IPS-18a (cell line): ENCODE data around the gene P2RY8.
"Not testable (repeated sequence)": the region's sequence is repeated elsewhere in the genome, so short reads cannot be mapped to it uniquely, and the experiment has no call there.

Experiments used
- H3K27ac ChIP-seq: one replicate; pipeline ENCODE4 v1.5.1; 2013; ENCODE audit warnings: low read length
- H3K27me3 ChIP-seq: one replicate; pipeline ENCODE4 v1.6.1; 2013; ENCODE audit warnings: mild to moderate bottlenecking, low read length; ENCODE audit not compliant: control insufficient read depth, insufficient read depth
- H3K36me3 ChIP-seq: one replicate; pipeline ENCODE4 v1.6.1; 2013; ENCODE audit warnings: low read depth, low read length; ENCODE audit not compliant: control insufficient read depth
- H3K4me1 ChIP-seq: one replicate; pipeline ENCODE4 v1.6.1; 2013; ENCODE audit warnings: low read depth, low read length; ENCODE audit not compliant: control insufficient read depth
- H3K4me3 ChIP-seq: one replicate; pipeline ENCODE4 v1.5.1; 2013; ENCODE audit warnings: low read length
- H3K9ac ChIP-seq: one replicate; pipeline ENCODE4 v1.6.1; 2013; ENCODE audit warnings: mild to moderate bottlenecking, low read length, moderate library complexity
- H3K9me3 ChIP-seq: one replicate; pipeline ENCODE4 v1.6.1; 2013; ENCODE audit warnings: low read depth, low read length; ENCODE audit not compliant: control insufficient read depth

P2RY8 gene

DNA sequence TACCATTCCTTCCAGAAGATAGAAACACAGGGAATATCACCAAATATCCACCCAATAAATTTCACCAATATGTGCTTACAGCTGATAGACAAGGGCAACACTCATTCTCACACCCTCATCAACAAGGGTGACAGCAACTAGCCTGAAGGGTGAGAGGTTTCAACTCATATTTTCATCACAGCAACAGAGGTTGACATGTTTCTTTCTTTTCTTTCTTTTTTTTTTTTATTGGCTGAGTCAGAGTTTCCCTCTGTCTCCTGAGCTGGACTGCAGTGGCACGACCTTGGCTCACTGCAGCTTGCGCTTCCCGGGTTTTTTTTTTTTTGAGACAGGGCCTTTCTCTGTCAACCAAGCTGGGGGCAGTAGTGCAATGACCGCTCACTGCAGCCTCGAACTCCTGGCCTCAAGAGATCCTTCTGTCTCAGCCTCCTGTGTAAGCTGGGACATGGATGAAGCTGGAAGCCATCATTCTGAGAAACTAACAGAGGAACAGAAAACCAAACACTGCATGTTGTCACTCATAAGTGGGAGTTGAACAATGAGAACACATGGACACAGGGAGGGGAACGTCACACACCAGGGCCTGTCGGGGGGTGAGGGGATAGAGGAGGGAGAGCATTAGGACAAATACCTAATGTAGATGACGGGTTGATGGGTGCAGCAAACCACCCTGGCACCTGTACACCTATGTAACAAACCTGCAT, 56.8 kb downstream of the P2RY8 start:
- Histone ChIP-seq H3K27me3 (no peaks in the 10 kb centered on the region), H3K4me1 (no peaks in the 10 kb centered on the region), H3K27ac (no peak overlapping the region), H3K36me3 (no peaks in the 10 kb centered on the region), H3K4me3 (no peak overlapping the region), H3K9me3 (no peaks in the 10 kb centered on the region), H3K9ac (no peak overlapping the region)

DNA sequence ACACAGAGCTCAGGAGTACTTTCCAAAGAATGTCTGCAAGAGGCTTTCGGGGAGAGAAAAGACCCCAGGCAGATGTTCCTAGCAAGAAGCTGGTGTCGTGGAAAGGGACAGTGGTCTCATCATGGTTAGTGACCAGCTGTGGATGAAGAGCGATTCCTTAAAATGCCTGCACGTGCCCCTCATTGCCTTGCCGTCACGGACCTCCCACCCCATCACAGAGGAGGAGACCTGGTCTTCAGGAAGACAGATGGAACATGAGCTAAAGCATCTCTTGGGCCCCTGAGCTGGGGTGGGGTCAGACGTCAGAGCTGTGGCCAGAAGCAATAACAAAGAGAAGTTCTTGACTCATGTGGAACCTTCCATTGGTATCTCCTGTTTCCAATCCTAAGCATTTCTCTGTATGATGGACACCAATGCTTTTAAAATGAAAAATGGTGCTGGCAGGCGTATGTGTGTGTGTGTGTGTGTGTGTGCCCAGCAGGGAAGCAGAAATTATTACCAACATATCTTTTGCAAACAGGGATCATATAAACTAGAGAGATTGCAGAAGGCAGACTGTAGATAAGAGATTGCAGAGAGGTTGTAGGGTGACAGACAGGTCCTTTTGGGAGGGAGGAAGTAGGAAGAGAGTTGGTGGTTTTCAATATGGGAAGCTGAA, 59.1 kb downstream of the P2RY8 start:
- H3K36me3 ChIP-seq: no peaks in the 10 kb centered on the region

DNA sequence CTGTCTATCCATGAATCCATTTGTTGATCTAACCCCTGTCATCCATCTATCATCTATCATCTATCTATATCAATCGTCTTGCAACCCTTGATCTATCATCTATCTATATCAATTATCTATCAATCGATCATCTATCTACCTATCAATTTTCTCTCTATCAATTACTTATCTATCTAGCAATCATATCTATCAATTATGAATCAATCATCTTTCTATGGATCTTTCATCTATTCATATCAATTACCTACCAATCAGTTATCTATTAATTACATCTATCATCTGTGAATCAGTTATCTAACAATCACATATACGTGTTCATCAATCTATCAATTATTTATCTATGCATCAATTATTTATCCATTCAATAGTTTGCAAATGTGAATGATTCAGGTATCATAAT, 59.8 kb downstream of the P2RY8 start:
- Histone ChIP-seq H3K36me3 (no peaks in the 10 kb centered on the region), H3K9ac (no peak overlapping the region), H3K27ac (no peak overlapping the region), H3K27me3 (no peaks in the 10 kb centered on the region), H3K9me3 (no peaks in the 10 kb centered on the region), H3K4me1 (no peaks in the 10 kb centered on the region), H3K4me3 (no peak overlapping the region)

More for the DNA sequence above, 59.1 kb downstream of the P2RY8 start:
- H3K4me1 ChIP-seq: no peaks in the 10 kb centered on the region
- no peak overlapping the region for H3K4me3 ChIP-seq
- H3K9ac ChIP-seq: no peak overlapping the region
- H3K9me3 ChIP-seq: no peaks in the 10 kb centered on the region
- no peak overlapping the region for H3K27ac ChIP-seq
- H3K27me3 ChIP-seq: no peaks in the 10 kb centered on the region

GRCh38 chrX:1476682-1477081, 60.3 kb downstream of the P2RY8 start:
- Histone ChIP-seq H3K9ac (no peak overlapping the region), H3K27ac (no peak overlapping the region), H3K27me3 (no peaks in the 10 kb centered on the region), H3K4me3 (no peak overlapping the region), H3K4me1 (no peaks in the 10 kb centered on the region), H3K36me3 (no peaks in the 10 kb centered on the region), H3K9me3 (no peaks in the 10 kb centered on the region)

DNA sequence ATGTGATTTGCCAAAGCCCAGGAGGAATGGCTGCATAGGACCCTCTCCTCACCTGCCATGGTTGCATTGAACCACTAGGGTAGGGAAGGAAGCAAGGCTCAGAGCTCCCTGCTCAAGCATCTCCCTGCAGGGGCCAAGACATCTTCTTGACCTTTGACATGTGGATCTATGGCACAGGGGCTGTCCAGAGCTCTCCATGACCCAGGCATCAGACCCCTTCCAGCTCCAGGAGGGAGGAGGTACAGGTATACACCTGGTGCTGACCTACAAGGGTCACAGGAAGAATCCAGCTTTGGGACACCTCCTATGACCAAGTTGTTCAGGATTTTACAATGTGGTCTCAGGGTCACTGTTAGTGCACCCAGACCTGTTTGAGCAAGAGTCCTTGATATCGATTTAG, 61.1 kb downstream of the P2RY8 start:
- Histone ChIP-seq H3K9ac (no peak overlapping the region), H3K4me3 (no peak overlapping the region), H3K9me3 (no peaks in the 10 kb centered on the region), H3K27me3 (no peaks in the 10 kb centered on the region), H3K36me3 (no peaks in the 10 kb centered on the region), H3K27ac (no peak overlapping the region), H3K4me1 (no peaks in the 10 kb centered on the region)

DNA sequence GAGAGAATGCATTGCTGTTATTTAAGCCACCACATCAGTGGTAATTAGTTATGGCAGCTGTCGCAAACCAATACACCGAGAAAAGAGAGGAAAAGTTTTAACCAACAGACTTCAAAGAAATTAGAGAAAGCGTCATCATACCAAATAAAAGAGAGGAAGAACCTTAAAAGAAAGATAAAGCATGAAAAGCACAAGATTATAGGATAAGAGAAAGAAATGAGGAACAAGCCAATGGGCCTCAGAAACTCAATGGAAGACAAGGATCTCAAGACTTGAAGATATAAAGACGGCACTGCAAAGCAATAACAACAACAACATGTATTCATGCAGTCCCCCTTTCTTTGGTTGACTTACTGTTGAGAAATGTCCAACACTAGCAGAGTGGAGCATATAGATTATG, 61.5 kb downstream of the P2RY8 start:
- no peaks in the 10 kb centered on the region for H3K9me3 ChIP-seq
- H3K4me1 ChIP-seq: no peaks in the 10 kb centered on the region
- no peaks in the 10 kb centered on the region for H3K27me3 ChIP-seq
- no peak overlapping the region for H3K4me3 ChIP-seq
- H3K36me3 ChIP-seq: no peaks in the 10 kb centered on the region
- H3K9ac ChIP-seq: no peak overlapping the region
- no peak overlapping the region for H3K27ac ChIP-seq

- H3K4me3 ChIP-seq, H3K36me3 ChIP-seq, H3K9me3 ChIP-seq, H3K9ac ChIP-seq, H3K4me1 ChIP-seq, H3K27me3 ChIP-seq, H3K27ac ChIP-seq: not testable (repeated sequence)
These were observed 62.4 kb downstream of the P2RY8 start for GRCh38 chrX:1474593-1474992.

GRCh38 chrX:1472975-1473374, 64.0 kb downstream of the P2RY8 start:
- no peaks in the 10 kb centered on the region for H3K36me3 ChIP-seq
- no peaks in the 10 kb centered on the region for H3K9me3 ChIP-seq
- H3K27ac ChIP-seq: no peak overlapping the region
- H3K27me3 ChIP-seq: no peaks in the 10 kb centered on the region
- H3K9ac ChIP-seq: no peak overlapping the region
- no peak overlapping the region for H3K4me3 ChIP-seq
- no peaks in the 10 kb centered on the region for H3K4me1 ChIP-seq

DNA sequence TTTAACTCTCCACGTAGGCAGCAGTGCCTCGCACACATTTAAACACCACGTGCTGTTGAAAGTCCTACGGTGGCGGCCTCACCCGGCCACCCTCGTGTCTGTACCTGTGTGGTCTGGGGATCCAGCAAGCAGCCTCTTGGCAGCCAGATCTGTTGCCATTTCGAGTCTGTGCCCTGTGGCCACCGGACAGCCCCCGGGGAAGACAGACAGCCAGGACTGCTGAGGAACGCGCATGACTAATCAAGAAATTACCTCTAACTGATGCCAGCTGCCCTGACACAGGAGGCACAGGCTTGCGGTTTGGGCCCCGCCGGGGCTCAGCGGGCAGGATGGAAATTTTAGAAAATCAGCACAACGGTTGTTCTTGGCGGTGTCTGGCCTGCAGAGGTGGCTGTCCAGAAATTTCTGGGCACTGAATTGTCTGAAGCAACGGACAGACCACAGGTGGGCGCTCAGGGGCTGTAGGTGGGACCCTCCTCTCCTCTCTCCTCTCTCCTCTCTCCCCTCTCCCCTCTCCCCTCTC, 68.7 kb downstream of the P2RY8 start:
- no peak overlapping the region for H3K27ac ChIP-seq
- no peaks in the 10 kb centered on the region for H3K36me3 ChIP-seq
- no peak overlapping the region for H3K4me3 ChIP-seq
- H3K9me3 ChIP-seq: no peaks in the 10 kb centered on the region
- H3K4me1 ChIP-seq: no peaks in the 10 kb centered on the region
- no peak overlapping the region for H3K9ac ChIP-seq
- H3K27me3 ChIP-seq: no peaks in the 10 kb centered on the region

DNA sequence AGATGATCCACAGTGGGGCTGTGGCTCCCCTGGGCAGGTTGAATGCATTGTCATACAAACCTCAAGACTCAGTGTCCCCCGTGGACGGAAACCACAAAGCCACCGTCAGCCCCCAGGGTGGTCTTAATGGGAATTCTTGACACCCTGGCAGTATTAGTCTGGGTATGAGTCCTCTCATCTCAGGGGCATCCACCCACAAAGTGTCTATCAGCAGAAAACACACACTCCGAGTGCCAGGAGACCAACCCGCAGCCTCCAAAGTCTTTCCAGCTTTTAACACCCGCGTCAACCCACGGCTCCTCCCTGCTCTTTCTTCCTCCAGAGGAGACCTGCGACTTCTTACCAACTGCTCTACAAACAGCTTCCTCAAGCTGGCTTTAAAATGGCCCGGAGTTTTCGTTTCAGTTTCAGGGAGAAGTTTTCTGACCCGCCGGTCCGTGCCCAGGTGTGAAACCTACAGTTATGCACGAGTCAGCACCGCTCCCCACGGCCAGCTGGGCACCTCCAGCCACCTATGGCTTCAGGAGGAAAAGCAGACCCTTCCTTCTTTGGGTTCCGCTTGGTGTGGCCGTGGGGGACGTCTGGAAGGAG, 69.9 kb downstream of the P2RY8 start:
- Histone ChIP-seq H3K36me3 (no peaks in the 10 kb centered on the region), H3K4me1 (no peaks in the 10 kb centered on the region), H3K9me3 (no peaks in the 10 kb centered on the region), H3K27me3 (no peaks in the 10 kb centered on the region), H3K27ac (no peak overlapping the region), H3K4me3 (no peak overlapping the region), H3K9ac (no peak overlapping the region)

- Histone ChIP-seq H3K4me3 (no peak overlapping the region), H3K9me3 (no peaks in the 10 kb centered on the region), H3K4me1 (no peaks in the 10 kb centered on the region)
These were observed 70.7 kb downstream of the P2RY8 start for GRCh38 chrX:1466232-1466661.

More at GRCh38 chrX:1466232-1466661, 70.7 kb downstream of the P2RY8 start:
- Histone ChIP-seq H3K9ac (no peak overlapping the region), H3K27ac (no peak overlapping the region), H3K36me3 (no peaks in the 10 kb centered on the region), H3K27me3 (no peaks in the 10 kb centered on the region)
